GM12878 (cell line): ENCODE data around the gene ARHGAP26. TPM values are rescaled to one million over a fixed set of nuclear protein-coding genes. Genes with fewer than 3 reads are reported as not detected.

Experiments used
- ATAC-seq: fragments of 200-7000 bp; cut with Tn5 transposase; 3 replicates; pipeline ENCODE4 v1.9.1; 2020; ENCODE audit warnings: mild to moderate bottlenecking, moderate library complexity
- BruUV-seq: library from RNA; stranded (reverse); fragments of 400-500 nt; replicated peaks from 2 replicates; lab custom pipeline; 2021; lab: Mats Ljungman, UMichigan
- CTCF ChIA-PET: fragments of 300-600 bp; sonication (Branson Sonifier 250); formaldehyde crosslinking; extraction: SDS; loops from one replicate; lab custom pipeline; 2021; ENCODE audit warnings: inconsistent platforms; lab: Yijun Ruan, JAX
- POLR2A ChIA-PET: fragments of 350-600 bp; formaldehyde crosslinking; extraction: SDS; loops from one replicate; lab custom pipeline; 2021; ENCODE audit warnings: inconsistent platforms; lab: Charles Lee
- RAD21 ChIA-PET: fragments of 300-600 bp; sonication (Branson Sonifier 250); formaldehyde crosslinking; loops from one replicate; lab custom pipeline; 2023; ENCODE audit warnings: antibody characterized with exemption; ENCODE audit not compliant: unreplicated experiment; lab: Charles Lee
- SMC1A ChIA-PET: fragments of 300-600 bp; sonication (Branson Sonifier 250); formaldehyde crosslinking; loops from one replicate; lab custom pipeline; 2023; ENCODE audit not compliant: unreplicated experiment, uncharacterized antibody; lab: Charles Lee
- DNase-seq: peaks from one replicate; pipeline ENCODE4 v3.0.0-alpha.2; 2011; ENCODE audit warnings: low read depth, low spot score
- FAIRE-seq: peaks from 3 replicates; lab custom pipeline; 2011; peaks lifted over from hg19 to GRCh38; lab: Jason Lieb, UNC
- H2AFZ ChIP-seq: 2 replicates; pipeline ENCODE4 v1.6.0; 2011; ENCODE audit warnings: low read depth, low read length, control low read depth; ENCODE audit not compliant: control insufficient read depth
- H3K27ac ChIP-seq: 2 replicates; pipeline ENCODE4 v1.5.1; 2011; ENCODE audit warnings: control low read depth; ENCODE audit not compliant: control insufficient read depth, insufficient read depth
- H3K27me3 ChIP-seq, 2 experiments: replicated peaks in 1 of 2; 2 replicates each; pipeline versions ENCODE4 v1.6.0 to v1.6.1; 2011; ENCODE audit warnings: low read length in 1 of 2; ENCODE audit not compliant: control insufficient read depth in 2 of 2, insufficient read depth in 2 of 2
- H3K36me3 ChIP-seq, 2 experiments: 2 replicates each; pipeline ENCODE4 v1.5.1; 2011; ENCODE audit warnings: low read length in 1 of 2; ENCODE audit not compliant: control insufficient read depth in 2 of 2, insufficient read depth in 2 of 2
- H3K4me1 ChIP-seq: 2 replicates; pipeline ENCODE4 v1.6.1; 2011; ENCODE audit warnings: mild to moderate bottlenecking, low read length, moderate library complexity, mixed read lengths; ENCODE audit not compliant: control insufficient read depth, insufficient read depth
- H3K4me2 ChIP-seq: 2 replicates; pipeline ENCODE4 v1.6.0; 2011; ENCODE audit warnings: control low read depth; ENCODE audit not compliant: control insufficient read depth, insufficient read depth
- H3K4me3 ChIP-seq: fragments of 200-600 bp; sonication (generic); 2 replicates; pipeline ENCODE4 v1.5.1; 2016
- H3K79me2 ChIP-seq: 2 replicates; pipeline ENCODE4 v1.6.0; 2011; ENCODE audit warnings: low read length; ENCODE audit not compliant: control insufficient read depth, insufficient read depth
- H3K9ac ChIP-seq: 2 replicates; pipeline ENCODE4 v1.8.0; 2011; ENCODE audit warnings: low read length, control low read depth, mixed read lengths; ENCODE audit not compliant: control insufficient read depth, insufficient read depth
- H3K9me3 ChIP-seq: replicated peaks from 3 replicates; pipeline ENCODE4 v1.5.1; 2011; ENCODE audit warnings: mild to moderate bottlenecking, low read length; ENCODE audit not compliant: control insufficient read depth, insufficient read depth
- H4K20me1 ChIP-seq: 2 replicates; pipeline ENCODE4 v1.6.0; 2011; ENCODE audit not compliant: control insufficient read depth, insufficient read depth
- ELK1 ChIP-seq: IDR thresholded peaks from 2 replicates; pipeline ENCODE4 v1.6.1; 2012; ENCODE audit warnings: low read depth, low read length, improper control_type of control experiment
- HSF1 ChIP-seq: fragments of 150-350 bp; IDR thresholded peaks from 2 replicates; pipeline ENCODE4 v1.6.1; 2014; ENCODE audit warnings: mild to moderate bottlenecking, low read depth, low read length
- NR2F1 ChIP-seq: fragments of 450-650 bp; conservative IDR thresholded peaks from 2 replicates; pipeline ENCODE4 v1.6.1; 2017; ENCODE audit warnings: mild to moderate bottlenecking
- PML ChIP-seq: IDR thresholded peaks from 2 replicates; pipeline ENCODE4 v1.6.1; 2012; ENCODE audit warnings: low read length, inconsistent platforms
- RUNX3 ChIP-seq: IDR thresholded peaks from 2 replicates; pipeline ENCODE4 v1.6.1; 2012; ENCODE audit warnings: low read length, inconsistent platforms
- SKIL ChIP-seq: fragments of 450-650 bp; IDR thresholded peaks from 2 replicates; pipeline ENCODE4 v1.6.1; 2017; ENCODE audit warnings: mild to moderate bottlenecking, low read depth, inconsistent platforms; ENCODE audit not compliant: poor library complexity, severe bottlenecking
- SRF ChIP-seq, 2 experiments: IDR thresholded peaks; 2 replicates each; pipeline ENCODE4 v1.6.1; 2011; ENCODE audit warnings: low read depth in 2 of 2, low read length in 2 of 2, mild to moderate bottlenecking in 1 of 2, moderate library complexity in 1 of 2
- WGBS: methylation state at CpG from one replicate; pipeline ENCODE4 v1.1.6; 2016; ENCODE audit warnings: low lambda C conversion rate; ENCODE audit not compliant: insufficient replicate concordance, insufficient coverage; ENCODE audit errors: missing lambda C conversion rate; 5-methylcytosine and 5-hydroxymethylcytosine counted together
- in situ Hi-C: fragments of 300-500 bp; cut with MboI; formaldehyde crosslinking; loops from 9 replicates; pipeline ENCODE4 v1.14.3; 2018; ENCODE audit warnings: mixed read lengths
- intact Hi-C: fragments of 100-400 bp; cut with micrococcal nuclease; formaldehyde crosslinking; loops from one replicate; pipeline ENCODE4 v1.14.2; 2022; ENCODE audit not compliant: unreplicated experiment
- polyA plus RNA-seq, 11 experiments: library from polyadenylated mRNA; depleted of rRNA in 4 of 11; unstranded in 6 of 11; stranded (reverse) in 5 of 11; fragments of >200 nt; fragmentation: Nextera tagmentation in 4 of 11; fragmentation: Illumina TruSeq in 1 of 11; extraction: Ambion mirVana in 4 of 11; extraction: Trizol in 1 of 11; gene quantifications; 1 replicate in 1 of 11; 2 replicates in 10 of 11; pipeline versions ENCODE4 v1.2.1 to v1.2.3, GENCODE V29; 2011 to 2016; ENCODE audit warnings: inconsistent platforms in 2 of 11, missing spikeins in 2 of 11, low read depth in 1 of 11
- total RNA-seq, 4 experiments: library from RNA; depleted of rRNA in 3 of 4; stranded (reverse); fragments of >200 nt in 3 of 4; fragmentation: Illumina TruSeq in 1 of 4; extraction: Trizol in 1 of 4; gene quantifications; 2 replicates each; pipeline versions ENCODE4 v1.2.1 to v1.2.3, GENCODE V29; 2013 to 2021

ARHGAP26 gene
- total and polyA plus RNA-seq, 10 of the 15 experiments (the other 5 are each of a cell fraction or from before 2014, with no cell fraction given): 9.4 to 41.5 (median 19.3) TPM

- no peak for TF ChIP-seq SKIL
Observed at GRCh38 chr5:142767178-142767577, 3.0 kb upstream of the ARHGAP26 start (continued).

GRCh38 chr5:142767911-142768310 lies 2.3 kb upstream of the ARHGAP26 start:
- DNase-seq (no peak), FAIRE-seq (no peak), ATAC-seq (no peak)
- POLR2A ChIA-PET: no interaction called here
- TF ChIP-seq NR2F1: no peak
- no peak for TF ChIP-seq PML
- peak in 1 of 2 experiments; percentile 20; a peak in 1 of 4 replicates for TF ChIP-seq SRF (IDR thresholded peaks at IDR 0.05; ENCODE audit: low read depth in 2 of 2, low read length in 2 of 2)
- TF ChIP-seq RUNX3: no peak
- TF ChIP-seq ELK1: no peak
- TF ChIP-seq HSF1: peak; percentile 41; the same call in 1 of the 2 replicates
- CTCF ChIA-PET: interaction anchor here (1.0 to 2.0 kb wide), 5 partner anchors 15 to 99 kb away, joined by 3 to 9 read pairs (median 3); no protein-coding TSS in a partner anchor
- 0% methylated on average over 1 of the region's 1 CpG for WGBS
- H3K4me2 ChIP-seq: no peak overlapping the region
- RAD21 ChIA-PET: interaction anchor here (0.6 to 1.2 kb wide), 2 partner anchors 99 to 113 kb away, joined by 3 read pairs; no protein-coding TSS in a partner anchor
- H3K36me3 ChIP-seq: no peaks in the 10 kb centered on the region
- no peak overlapping the region for H3K9ac ChIP-seq
- in situ Hi-C loops: no loop called here
- no peaks in the 10 kb centered on the region for H4K20me1 ChIP-seq
- H3K9me3 ChIP-seq: no peaks in the 10 kb centered on the region
- peaks cover 5% of the 10 kb centered on the region; the same call in 1 of the 2 replicates for H3K79me2 ChIP-seq
- H3K4me1 ChIP-seq: peaks cover 5% of the 10 kb centered on the region; the same call in 1 of the 2 replicates
- BruUV-seq: no TSS peak
- no peak overlapping the region for H3K27ac ChIP-seq
- H2AFZ ChIP-seq: no peak overlapping the region
- peaks cover 0 to 3% of the 10 kb centered on the region in 2 experiments; a peak in 3 of 4 replicates for H3K27me3 ChIP-seq
- H3K4me3 ChIP-seq: no peak overlapping the region
- SMC1A ChIA-PET: interaction anchor here (0.6 kb wide), 1 partner anchor 71 kb away, joined by 3 read pairs; no protein-coding TSS in a partner anchor
- intact Hi-C loops: no loop called here
